ENCODE data around the gene PPM1H. TPM values are rescaled to one million over a fixed set of nuclear protein-coding genes. Genes with fewer than 3 reads are reported as not detected.

The PPM1H gene
- total and polyA plus RNA-seq, 4 donors: 2.3 to 7.2 (median 4.1) TPM

- WGBS: 95% methylated on average over 6 of the region's 6 CpGs
- H3K4me3 ChIP-seq (ENCODE audit: low read depth in 1 of 3, low read length in 3 of 3): no peak overlapping the region
- no peak overlapping the region for H3K27ac ChIP-seq (ENCODE audit: low read depth in 1 of 2, low read length in 2 of 2)
- no peak for DNase-seq (ENCODE audit: low spot score)
- H3K9me3 ChIP-seq (ENCODE audit: control insufficient read depth in 4 of 4, low read length in 3 of 4): no peaks in the 10 kb centered on the region
- TF ChIP-seq MAX (IDR thresholded peaks at IDR 0.05) (no peak), FOXA2 (IDR thresholded peaks at IDR 0.05) (no peak), CTCF (IDR thresholded peaks at IDR 0.05; ENCODE audit: low read depth, low read length, missing input control) (no peak), REST (IDR thresholded peaks at IDR 0.05) (no peak), ZBTB33 (IDR thresholded peaks at IDR 0.05) (no peak), NR2F2 (IDR thresholded peaks at IDR 0.05) (no peak), JUND (IDR thresholded peaks at IDR 0.05) (no peak), SP1 (IDR thresholded peaks at IDR 0.05) (no peak), FOXA1 (IDR thresholded peaks at IDR 0.05) (no peak), YY1 (IDR thresholded peaks at IDR 0.05) (no peak), EGR1 (IDR thresholded peaks at IDR 0.05; ENCODE audit: low read depth in 2 of 2) (no peak), GABPA (IDR thresholded peaks at IDR 0.05 in 1 of 2, conservative IDR thresholded peaks at IDR 0.05 in 1 of 2) (no peak), RAD21 (IDR thresholded peaks at IDR 0.05) (no peak), HNF4A (conservative IDR thresholded peaks at IDR 0.05) (no peak), TAF1 (conservative IDR thresholded peaks at IDR 0.05) (no peak)
- H3K27me3 ChIP-seq (ENCODE audit: control insufficient read depth in 4 of 4, insufficient read depth in 4 of 4, low read length in 3 of 4): no peaks in the 10 kb centered on the region
- H3K36me3 ChIP-seq (ENCODE audit: control insufficient read depth in 4 of 4, insufficient read depth in 3 of 4, low read depth in 1 of 4, low read length in 3 of 4): no peaks in the 10 kb centered on the region
- H3K9ac ChIP-seq (ENCODE audit: low read depth in 1 of 2, low read length in 2 of 2): no peak overlapping the region
- H3K4me1 ChIP-seq (ENCODE audit: control insufficient read depth in 4 of 4, insufficient read depth in 4 of 4, low read length in 3 of 4): no peaks in the 10 kb centered on the region
These were observed 19.8 kb downstream of the PPM1H start for GRCh38 chr12:62915204-62915529.

GRCh38 chr12:62914443-62915203, 20.3 kb downstream of the PPM1H start:
- Histone ChIP-seq H3K27ac (ENCODE audit: low read depth in 1 of 2, low read length in 2 of 2) (no peak overlapping the region), H3K27me3 (ENCODE audit: control insufficient read depth in 4 of 4, insufficient read depth in 4 of 4, low read length in 3 of 4) (no peaks in the 10 kb centered on the region), H3K4me1 (ENCODE audit: control insufficient read depth in 4 of 4, insufficient read depth in 4 of 4, low read length in 3 of 4) (no peaks in the 10 kb centered on the region), H3K4me3 (ENCODE audit: low read depth in 1 of 3, low read length in 3 of 3) (no peak overlapping the region), H3K9me3 (ENCODE audit: control insufficient read depth in 4 of 4, low read length in 3 of 4) (no peaks in the 10 kb centered on the region), H3K36me3 (ENCODE audit: control insufficient read depth in 4 of 4, insufficient read depth in 3 of 4, low read depth in 1 of 4, low read length in 3 of 4) (no peaks in the 10 kb centered on the region), H3K9ac (ENCODE audit: low read depth in 1 of 2, low read length in 2 of 2) (no peak overlapping the region)
- TF ChIP-seq ATF3 (IDR thresholded peaks at IDR 0.05) (no peak), RXRA (IDR thresholded peaks at IDR 0.05) (no peak), HNF4A (conservative IDR thresholded peaks at IDR 0.05) (no peak), FOXA1 (IDR thresholded peaks at IDR 0.05) (no peak), RAD21 (IDR thresholded peaks at IDR 0.05) (no peak), FOXA2 (IDR thresholded peaks at IDR 0.05) (no peak), HNF4G (IDR thresholded peaks at IDR 0.05) (no peak), JUND (IDR thresholded peaks at IDR 0.05) (no peak), TAF1 (conservative IDR thresholded peaks at IDR 0.05) (no peak), CTCF (IDR thresholded peaks at IDR 0.05; ENCODE audit: low read depth, low read length, missing input control) (no peak), MAX (IDR thresholded peaks at IDR 0.05) (no peak), SP1 (IDR thresholded peaks at IDR 0.05) (no peak)
- WGBS: 80% methylated on average over 7 of the region's 7 CpGs
- DNase-seq (ENCODE audit: low spot score): no peak

Data from liver (tissue), 9 donors.